ENCODE measurements around the gene SMPD3.

Gene SMPD3

GRCh38 chr16:68351991-68352431, 96.3 kb downstream of the SMPD3 start:
- H3K9me3 ChIP-seq (ENCODE audit: control insufficient read depth, insufficient read depth, low read depth, low read length) = no peaks in the 10 kb centered on the region
- no peak overlapping the region for H3K27ac ChIP-seq (ENCODE audit: low read depth, low read length)
- H3K36me3 ChIP-seq (ENCODE audit: control insufficient read depth, insufficient read depth, low read length) = peaks cover 96% of the 10 kb centered on the region
- H3K4me1 ChIP-seq (ENCODE audit: control insufficient read depth, insufficient read depth, low read length) = no peaks in the 10 kb centered on the region
- H3K27me3 ChIP-seq (ENCODE audit: control insufficient read depth, insufficient read depth, low read length) = no peaks in the 10 kb centered on the region
- H3K4me3 ChIP-seq (ENCODE audit: low read depth, low read length) = no peak overlapping the region
- H3K9ac ChIP-seq (ENCODE audit: low read length) = no peak overlapping the region

DNA sequence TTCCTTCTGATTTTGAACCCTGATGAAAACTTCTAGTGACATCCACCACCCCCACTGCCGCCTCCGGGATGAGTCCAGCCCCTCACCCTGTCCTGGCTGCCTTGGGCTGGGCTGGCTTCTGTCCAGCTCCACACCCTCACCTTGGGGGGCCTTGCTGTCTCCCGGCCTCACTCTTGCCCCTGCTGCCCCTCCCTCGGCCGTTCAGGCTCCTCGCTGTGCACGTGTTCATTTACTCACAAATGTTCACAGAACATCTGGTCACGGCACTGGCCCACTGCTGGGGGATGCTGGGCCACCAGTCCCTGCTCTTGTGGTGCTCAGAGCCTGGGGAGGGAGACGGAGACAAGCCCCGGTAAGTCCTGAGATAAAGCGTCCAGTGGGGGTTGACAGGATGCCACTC, 96.8 kb downstream of the SMPD3 start:
- H3K4me1 ChIP-seq (ENCODE audit: control insufficient read depth, insufficient read depth, low read length) = no peaks in the 10 kb centered on the region
- no peaks in the 10 kb centered on the region for H3K27me3 ChIP-seq (ENCODE audit: control insufficient read depth, insufficient read depth, low read length)
- H3K4me3 ChIP-seq (ENCODE audit: low read depth, low read length) = no peak overlapping the region
- no peaks in the 10 kb centered on the region for H3K9me3 ChIP-seq (ENCODE audit: control insufficient read depth, insufficient read depth, low read depth, low read length)
- H3K27ac ChIP-seq (ENCODE audit: low read depth, low read length) = no peak overlapping the region
- H3K36me3 ChIP-seq (ENCODE audit: control insufficient read depth, insufficient read depth, low read length) = peaks cover 96% of the 10 kb centered on the region
- H3K9ac ChIP-seq (ENCODE audit: low read length) = no peak overlapping the region

- Histone ChIP-seq H3K9me3 (ENCODE audit: control insufficient read depth, insufficient read depth, low read depth, low read length) (no peaks in the 10 kb centered on the region), H3K4me3 (ENCODE audit: low read depth, low read length) (no peak overlapping the region), H3K9ac (ENCODE audit: low read length) (no peak overlapping the region), H3K4me1 (ENCODE audit: control insufficient read depth, insufficient read depth, low read length) (no peaks in the 10 kb centered on the region), H3K27ac (ENCODE audit: low read depth, low read length) (no peak overlapping the region), H3K36me3 (ENCODE audit: control insufficient read depth, insufficient read depth, low read length) (peaks cover 98% of the 10 kb centered on the region), H3K27me3 (ENCODE audit: control insufficient read depth, insufficient read depth, low read length) (no peaks in the 10 kb centered on the region)
These were observed 97.4 kb downstream of the SMPD3 start for GRCh38 chr16:68350813-68351350.

- peaks cover 98% of the 10 kb centered on the region for H3K36me3 ChIP-seq (ENCODE audit: control insufficient read depth, insufficient read depth, low read length)
- no peaks in the 10 kb centered on the region for H3K4me1 ChIP-seq (ENCODE audit: control insufficient read depth, insufficient read depth, low read length)
- H3K27me3 ChIP-seq (ENCODE audit: control insufficient read depth, insufficient read depth, low read length) = no peaks in the 10 kb centered on the region
- no peak overlapping the region for H3K4me3 ChIP-seq (ENCODE audit: low read depth, low read length)
- H3K9me3 ChIP-seq (ENCODE audit: control insufficient read depth, insufficient read depth, low read depth, low read length) = no peaks in the 10 kb centered on the region
- H3K9ac ChIP-seq (ENCODE audit: low read length) = no peak overlapping the region
- no peak overlapping the region for H3K27ac ChIP-seq (ENCODE audit: low read depth, low read length)
These were observed 98.4 kb downstream of the SMPD3 start for GRCh38 chr16:68349838-68350410.

DNA sequence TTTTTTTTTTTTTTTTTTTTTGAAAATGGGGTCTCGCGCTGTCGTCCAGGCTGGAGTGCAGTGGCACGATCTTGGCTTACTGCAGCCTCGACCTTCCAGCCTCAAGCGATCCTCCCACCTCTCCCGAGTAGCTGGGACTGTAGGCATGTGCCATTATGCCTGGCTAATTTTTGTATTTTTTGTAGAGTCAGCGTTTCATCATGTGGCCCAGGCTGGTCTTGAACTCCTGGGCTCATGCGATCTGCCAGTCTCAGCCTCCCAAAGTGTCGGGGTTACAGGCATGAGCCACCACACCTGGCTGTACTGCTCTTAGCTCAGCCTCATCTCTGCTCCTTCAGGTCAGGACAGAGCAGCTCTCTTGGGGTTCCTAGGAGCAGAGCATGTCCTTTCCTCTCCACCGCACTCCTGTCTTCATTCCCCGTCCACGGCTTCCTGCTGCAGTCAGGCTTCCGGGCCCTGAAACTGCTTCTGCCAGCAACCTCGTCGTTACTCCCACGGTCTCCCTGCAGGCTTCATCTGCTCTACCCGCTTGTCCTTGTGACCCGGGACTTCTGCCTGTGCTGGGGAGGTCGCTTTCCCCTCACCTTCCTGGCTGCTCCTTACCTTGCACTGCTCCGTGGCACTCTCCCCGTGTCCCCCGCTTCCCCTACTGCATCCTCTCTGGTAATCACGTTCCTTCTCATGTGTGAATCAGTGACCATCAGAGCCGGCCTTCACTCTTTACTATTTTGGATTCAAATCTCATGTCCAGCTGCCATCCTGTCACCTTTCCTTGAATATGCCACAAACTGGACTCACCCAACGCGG, 99.5 kb downstream of the SMPD3 start:
- H3K27me3 ChIP-seq (ENCODE audit: control insufficient read depth, insufficient read depth, low read length) = no peaks in the 10 kb centered on the region
- H3K27ac ChIP-seq (ENCODE audit: low read depth, low read length) = no peak overlapping the region
- H3K4me1 ChIP-seq (ENCODE audit: control insufficient read depth, insufficient read depth, low read length) = no peaks in the 10 kb centered on the region
- H3K4me3 ChIP-seq (ENCODE audit: low read depth, low read length) = no peak overlapping the region
- peaks cover 91% of the 10 kb centered on the region for H3K36me3 ChIP-seq (ENCODE audit: control insufficient read depth, insufficient read depth, low read length)
- H3K9me3 ChIP-seq (ENCODE audit: control insufficient read depth, insufficient read depth, low read depth, low read length) = no peaks in the 10 kb centered on the region
- no peak overlapping the region for H3K9ac ChIP-seq (ENCODE audit: low read length)

GRCh38 chr16:68347605-68348004, 100.7 kb downstream of the SMPD3 start:
- Histone ChIP-seq H3K27ac (ENCODE audit: low read depth, low read length) (no peak overlapping the region), H3K9me3 (ENCODE audit: control insufficient read depth, insufficient read depth, low read depth, low read length) (no peaks in the 10 kb centered on the region), H3K27me3 (ENCODE audit: control insufficient read depth, insufficient read depth, low read length) (no peaks in the 10 kb centered on the region), H3K4me1 (ENCODE audit: control insufficient read depth, insufficient read depth, low read length) (peaks cover under 1% of the 10 kb centered on the region; the same call in 1 of the 2 replicates), H3K9ac (ENCODE audit: low read length) (no peak overlapping the region), H3K36me3 (ENCODE audit: control insufficient read depth, insufficient read depth, low read length) (peaks cover 85% of the 10 kb centered on the region), H3K4me3 (ENCODE audit: low read depth, low read length) (no peak overlapping the region)

- Histone ChIP-seq H3K27me3 (ENCODE audit: control insufficient read depth, insufficient read depth, low read length) (no peaks in the 10 kb centered on the region), H3K4me3 (ENCODE audit: low read depth, low read length) (no peak overlapping the region), H3K4me1 (ENCODE audit: control insufficient read depth, insufficient read depth, low read length) (peaks cover 4% of the 10 kb centered on the region; the same call in 1 of the 2 replicates), H3K36me3 (ENCODE audit: control insufficient read depth, insufficient read depth, low read length) (peaks cover 85% of the 10 kb centered on the region), H3K27ac (ENCODE audit: low read depth, low read length) (no peak overlapping the region), H3K9me3 (ENCODE audit: control insufficient read depth, insufficient read depth, low read depth, low read length) (no peaks in the 10 kb centered on the region), H3K9ac (ENCODE audit: low read length) (no peak overlapping the region)
These were observed 101.3 kb downstream of the SMPD3 start for GRCh38 chr16:68346892-68347480.

DNA sequence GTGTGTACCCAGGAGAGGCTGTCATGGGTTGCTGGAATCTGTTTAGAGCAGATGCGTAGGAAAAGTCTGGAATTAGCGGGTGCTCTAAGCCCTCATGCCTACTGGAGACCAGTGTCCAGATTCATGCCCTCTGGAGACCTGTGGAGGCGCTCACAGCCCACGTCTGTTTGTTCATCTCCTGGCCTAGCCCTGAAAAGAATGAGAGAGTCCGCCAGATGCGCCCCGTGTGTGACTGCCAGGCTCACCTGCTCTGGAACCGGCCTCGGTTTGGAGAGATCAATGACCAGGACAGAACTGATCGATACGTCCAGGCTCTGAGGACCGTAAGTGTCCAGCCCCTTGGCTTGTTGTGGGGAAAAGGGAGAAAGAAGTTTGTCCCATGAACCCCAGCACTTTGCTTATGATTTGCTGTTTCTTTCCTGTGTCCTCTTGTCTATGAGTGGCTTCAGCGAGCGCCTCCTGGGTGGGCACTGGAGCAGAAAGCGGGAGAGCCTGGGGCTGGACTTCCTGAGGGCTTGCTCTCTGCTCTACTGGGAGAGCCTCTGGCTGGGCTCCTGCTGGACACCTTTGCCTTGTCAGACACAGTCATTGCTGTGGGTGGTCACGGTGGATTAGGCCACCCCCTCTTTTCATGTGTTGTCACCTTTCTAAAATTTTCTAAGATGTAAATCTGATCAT, 102.2 kb downstream of the SMPD3 start:
- H3K36me3 ChIP-seq (ENCODE audit: control insufficient read depth, insufficient read depth, low read length) = peaks cover 83% of the 10 kb centered on the region
- no peak overlapping the region for H3K27ac ChIP-seq (ENCODE audit: low read depth, low read length)
- no peaks in the 10 kb centered on the region for H3K9me3 ChIP-seq (ENCODE audit: control insufficient read depth, insufficient read depth, low read depth, low read length)
- peaks cover 4% of the 10 kb centered on the region; the same call in 1 of the 2 replicates for H3K4me1 ChIP-seq (ENCODE audit: control insufficient read depth, insufficient read depth, low read length)
- no peak overlapping the region for H3K9ac ChIP-seq (ENCODE audit: low read length)
- no peaks in the 10 kb centered on the region for H3K27me3 ChIP-seq (ENCODE audit: control insufficient read depth, insufficient read depth, low read length)
- H3K4me3 ChIP-seq (ENCODE audit: low read depth, low read length) = no peak overlapping the region

DNA sequence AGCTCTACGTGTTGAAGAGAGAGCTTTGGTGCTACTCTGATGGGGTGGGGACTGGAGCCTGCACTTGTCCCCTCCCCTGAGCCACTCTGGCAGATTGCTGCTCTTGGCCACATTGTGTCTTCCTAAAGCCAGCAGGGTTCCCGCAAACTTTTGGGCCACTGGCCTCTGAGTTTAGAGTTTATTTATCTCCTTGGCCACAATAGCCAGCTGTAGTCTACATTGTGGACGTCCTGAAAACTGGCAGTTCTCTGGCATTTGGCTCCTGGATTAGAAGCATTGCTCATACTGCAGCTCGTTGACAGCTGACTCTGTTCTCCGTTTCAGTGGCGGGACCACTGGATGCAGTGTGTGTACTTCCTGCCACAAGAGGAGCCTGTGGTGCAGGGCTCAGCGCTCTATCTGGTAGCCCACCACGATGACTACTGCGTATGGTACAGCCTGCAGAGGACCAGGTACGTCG, 102.9 kb downstream of the SMPD3 start:
- Histone ChIP-seq H3K9ac (ENCODE audit: low read length) (no peak overlapping the region), H3K27me3 (ENCODE audit: control insufficient read depth, insufficient read depth, low read length) (no peaks in the 10 kb centered on the region), H3K4me1 (ENCODE audit: control insufficient read depth, insufficient read depth, low read length) (peaks cover 4% of the 10 kb centered on the region; the same call in 1 of the 2 replicates), H3K27ac (ENCODE audit: low read depth, low read length) (no peak overlapping the region), H3K36me3 (ENCODE audit: control insufficient read depth, insufficient read depth, low read length) (peaks cover 83% of the 10 kb centered on the region), H3K4me3 (ENCODE audit: low read depth, low read length) (no peak overlapping the region), H3K9me3 (ENCODE audit: control insufficient read depth, insufficient read depth, low read depth, low read length) (no peaks in the 10 kb centered on the region)

GRCh38 chr16:68344252-68344651, 104.1 kb downstream of the SMPD3 start:
- H3K9me3 ChIP-seq (ENCODE audit: control insufficient read depth, insufficient read depth, low read depth, low read length) = no peaks in the 10 kb centered on the region
- H3K4me3 ChIP-seq (ENCODE audit: low read depth, low read length) = no peak overlapping the region
- H3K9ac ChIP-seq (ENCODE audit: low read length) = no peak overlapping the region
- H3K4me1 ChIP-seq (ENCODE audit: control insufficient read depth, insufficient read depth, low read length) = peaks cover 4% of the 10 kb centered on the region; the same call in 1 of the 2 replicates
- H3K36me3 ChIP-seq (ENCODE audit: control insufficient read depth, insufficient read depth, low read length) = peaks cover 83% of the 10 kb centered on the region
- no peaks in the 10 kb centered on the region for H3K27me3 ChIP-seq (ENCODE audit: control insufficient read depth, insufficient read depth, low read length)
- no peak overlapping the region for H3K27ac ChIP-seq (ENCODE audit: low read depth, low read length)

Data from HUES6 (cell line).